ENCODE data around the gene SAPCD1.

Gene SAPCD1

DNA sequence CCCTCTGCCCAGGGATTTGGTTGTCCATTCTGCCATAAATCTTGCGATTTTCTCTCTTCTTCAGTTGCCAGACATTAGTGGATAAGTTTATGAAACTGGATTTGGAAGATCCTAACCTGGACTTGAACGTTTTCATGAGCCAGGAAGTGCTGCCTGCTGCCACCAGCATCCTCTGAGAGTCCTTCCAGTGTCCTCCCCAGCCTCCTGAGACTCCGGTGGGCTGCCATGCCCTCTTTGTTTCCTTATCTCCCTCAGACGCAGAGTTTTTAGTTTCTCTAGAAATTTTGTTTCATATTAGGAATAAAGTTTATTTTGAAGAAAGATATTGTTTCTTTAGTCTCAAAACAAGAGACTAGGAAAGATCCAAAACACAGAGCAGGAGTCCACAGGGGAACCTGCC lies at the start of gene SAPCD1:
Gene SAPCD1 (plus strand): TSS at position 301 of the 400 bp plus-strand sequence. CDS start 399 bp downstream, outside the sequence.
- TF ChIP-seq, protein P1, sequence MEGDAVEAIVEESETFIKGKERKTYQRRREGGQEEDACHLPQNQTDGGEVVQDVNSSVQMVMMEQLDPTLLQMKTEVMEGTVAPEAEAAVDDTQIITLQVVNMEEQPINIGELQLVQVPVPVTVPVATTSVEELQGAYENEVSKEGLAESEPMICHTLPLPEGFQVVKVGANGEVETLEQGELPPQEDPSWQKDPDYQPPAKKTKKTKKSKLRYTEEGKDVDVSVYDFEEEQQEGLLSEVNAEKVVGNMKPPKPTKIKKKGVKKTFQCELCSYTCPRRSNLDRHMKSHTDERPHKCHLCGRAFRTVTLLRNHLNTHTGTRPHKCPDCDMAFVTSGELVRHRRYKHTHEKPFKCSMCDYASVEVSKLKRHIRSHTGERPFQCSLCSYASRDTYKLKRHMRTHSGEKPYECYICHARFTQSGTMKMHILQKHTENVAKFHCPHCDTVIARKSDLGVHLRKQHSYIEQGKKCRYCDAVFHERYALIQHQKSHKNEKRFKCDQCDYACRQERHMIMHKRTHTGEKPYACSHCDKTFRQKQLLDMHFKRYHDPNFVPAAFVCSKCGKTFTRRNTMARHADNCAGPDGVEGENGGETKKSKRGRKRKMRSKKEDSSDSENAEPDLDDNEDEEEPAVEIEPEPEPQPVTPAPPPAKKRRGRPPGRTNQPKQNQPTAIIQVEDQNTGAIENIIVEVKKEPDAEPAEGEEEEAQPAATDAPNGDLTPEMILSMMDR (IDR thresholded peaks at IDR 0.05; ENCODE audit: low read depth, low read length), result no peak
- H3K4me3 ChIP-seq (ENCODE audit: low read depth, low read length), result no peak within 1 kb of the TSS

DNA sequence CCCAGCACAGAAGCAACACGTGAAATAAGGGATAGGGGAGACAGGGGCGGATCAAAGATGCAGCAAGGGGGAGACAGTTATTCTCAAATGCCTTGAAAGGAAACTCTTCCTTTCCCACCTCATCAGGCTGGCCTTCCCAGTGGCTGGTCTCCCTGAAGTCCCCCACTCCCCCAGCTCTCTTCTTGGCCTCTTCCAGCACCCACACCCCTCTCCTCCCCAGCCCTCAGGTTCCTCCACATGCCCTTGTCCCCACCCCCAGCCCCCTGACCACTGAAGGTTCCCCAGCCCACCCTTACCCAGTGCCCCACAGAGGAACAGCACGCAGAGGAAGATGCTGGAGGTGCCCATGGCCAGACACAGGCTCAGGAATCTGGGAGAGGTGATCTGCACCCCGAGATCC lies 49.0 kb upstream of the SAPCD1 start:
- no peak overlapping the region for H3K4me3 ChIP-seq (ENCODE audit: low read depth, low read length)
- TF ChIP-seq, protein P1 (IDR thresholded peaks at IDR 0.05; ENCODE audit: low read depth, low read length), result no peak

DNA sequence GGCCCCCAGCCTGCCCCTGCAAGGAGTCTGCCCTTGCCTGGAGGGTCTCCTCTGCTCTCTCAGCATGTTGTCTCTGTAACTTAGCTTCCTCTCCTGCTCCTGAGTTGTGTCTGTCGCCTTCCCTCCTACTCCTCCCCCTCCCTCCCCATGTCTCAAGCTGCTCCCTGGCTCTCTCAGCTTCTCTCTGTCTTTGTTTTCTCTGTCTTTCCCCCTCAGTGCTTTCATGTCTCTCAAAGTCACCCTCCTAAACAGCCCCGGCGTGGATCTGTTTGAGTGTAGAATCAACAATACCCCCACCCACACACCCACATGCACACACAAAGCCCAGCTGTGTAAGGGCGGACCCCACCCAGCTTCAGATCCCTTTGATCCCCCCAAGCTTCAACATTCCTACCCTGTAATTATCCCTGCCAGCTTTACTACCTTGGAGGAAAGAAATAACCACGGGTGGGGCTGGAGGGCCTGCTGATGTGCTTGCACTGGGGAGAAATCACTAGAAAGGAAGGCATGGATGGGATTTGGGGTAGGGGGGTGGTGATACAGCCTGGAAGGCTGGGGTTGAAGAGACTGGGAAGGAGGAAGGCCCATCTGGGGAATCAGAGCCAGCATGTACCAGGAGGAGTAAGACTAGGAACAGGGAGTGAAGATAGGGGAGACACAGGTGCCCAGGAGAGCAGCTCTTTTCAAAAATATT lies 48.3 kb upstream of the SAPCD1 start:
- H3K4me3 ChIP-seq (ENCODE audit: low read depth, low read length), result no peak overlapping the region
- TF ChIP-seq, protein P1 (IDR thresholded peaks at IDR 0.05; ENCODE audit: low read depth, low read length), result no peak

DNA sequence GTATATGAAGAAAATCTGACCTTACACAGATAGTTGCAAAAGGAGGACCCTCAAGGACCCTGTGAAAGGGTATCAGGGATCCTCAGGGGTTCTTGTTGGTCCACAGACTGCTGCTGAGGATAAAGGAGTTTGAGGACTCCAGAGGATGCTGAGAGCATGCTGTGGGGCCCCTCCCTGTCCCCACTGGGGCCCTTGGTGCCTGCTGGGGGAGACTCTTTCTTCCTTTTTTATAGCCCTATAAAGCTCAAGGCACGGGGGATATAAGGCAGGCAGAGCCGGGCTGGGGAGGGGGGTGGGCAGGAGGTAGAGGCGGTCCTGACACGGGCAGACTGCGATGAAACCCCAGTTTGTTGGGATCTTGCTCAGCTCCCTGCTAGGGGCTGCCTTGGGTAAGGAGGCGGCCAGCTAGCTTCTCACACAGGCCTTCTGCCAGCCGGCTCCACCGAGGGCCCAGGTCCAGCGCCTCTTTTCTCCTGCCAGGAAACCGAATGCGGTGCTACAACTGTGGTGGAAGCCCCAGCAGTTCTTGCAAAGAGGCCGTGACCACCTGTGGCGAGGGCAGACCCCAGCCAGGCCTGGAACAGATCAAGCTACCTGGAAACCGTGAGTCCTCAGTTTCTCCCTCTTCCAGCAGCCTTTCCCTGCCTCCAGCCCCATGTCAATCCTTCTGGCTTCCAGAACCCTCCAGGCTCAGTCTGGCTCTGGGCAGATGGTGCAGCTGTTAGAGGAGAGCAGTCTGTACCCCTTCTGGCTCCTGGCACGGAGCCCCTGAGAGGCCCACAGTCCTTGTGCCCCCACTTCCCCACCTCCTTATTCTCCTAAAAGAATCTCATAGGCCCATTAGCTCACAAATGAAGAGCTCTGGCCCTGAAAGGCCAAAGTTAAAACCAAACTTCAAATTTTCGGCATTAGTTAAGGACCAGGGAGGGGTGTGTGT lies 47.2 kb upstream of the SAPCD1 start, which contains the start of gene LY6G6D:
Gene LY6G6D (plus strand): TSS at position 327 of the 937 bp plus-strand sequence. CDS start 8 bp downstream, at position 335.
- TF ChIP-seq, protein P1 (IDR thresholded peaks at IDR 0.05; ENCODE audit: low read depth, low read length), result no peak
- H3K4me3 ChIP-seq (ENCODE audit: low read depth, low read length), result no peak within 1 kb of the TSS

DNA sequence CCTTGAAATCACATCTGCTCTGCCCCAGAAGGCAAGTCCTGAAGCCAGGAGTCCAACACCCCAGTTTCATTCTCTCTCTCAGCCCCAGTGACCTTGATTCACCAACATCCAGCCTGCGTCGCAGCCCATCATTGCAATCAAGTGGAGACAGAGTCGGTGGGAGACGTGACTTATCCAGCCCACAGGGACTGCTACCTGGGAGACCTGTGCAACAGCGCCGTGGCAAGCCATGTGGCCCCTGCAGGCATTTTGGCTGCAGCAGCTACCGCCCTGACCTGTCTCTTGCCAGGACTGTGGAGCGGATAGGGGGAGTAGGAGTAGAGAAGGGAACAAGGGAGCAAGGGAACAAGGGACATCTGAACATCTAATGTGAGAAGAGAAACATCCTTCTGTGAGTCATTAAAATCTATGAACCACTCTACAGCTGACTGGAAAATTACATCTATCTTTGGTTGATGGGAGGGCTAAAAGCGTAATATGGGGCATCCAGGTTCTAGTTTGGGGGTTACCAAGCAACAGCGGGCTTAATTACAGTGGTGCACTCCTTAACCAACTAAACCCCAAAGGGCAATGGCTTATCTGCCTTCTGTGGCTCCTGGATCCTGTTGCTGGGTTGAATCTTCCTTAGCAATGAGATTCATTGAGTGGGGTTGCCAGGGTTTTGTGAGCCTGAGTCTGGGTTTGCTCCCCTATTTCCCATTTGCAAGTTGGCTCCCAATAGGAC lies 44.8 kb upstream of the SAPCD1 start:
- no peak overlapping the region for H3K4me3 ChIP-seq (ENCODE audit: low read depth, low read length)
- TF ChIP-seq, protein P1 (IDR thresholded peaks at IDR 0.05; ENCODE audit: low read depth, low read length), result no peak

DNA sequence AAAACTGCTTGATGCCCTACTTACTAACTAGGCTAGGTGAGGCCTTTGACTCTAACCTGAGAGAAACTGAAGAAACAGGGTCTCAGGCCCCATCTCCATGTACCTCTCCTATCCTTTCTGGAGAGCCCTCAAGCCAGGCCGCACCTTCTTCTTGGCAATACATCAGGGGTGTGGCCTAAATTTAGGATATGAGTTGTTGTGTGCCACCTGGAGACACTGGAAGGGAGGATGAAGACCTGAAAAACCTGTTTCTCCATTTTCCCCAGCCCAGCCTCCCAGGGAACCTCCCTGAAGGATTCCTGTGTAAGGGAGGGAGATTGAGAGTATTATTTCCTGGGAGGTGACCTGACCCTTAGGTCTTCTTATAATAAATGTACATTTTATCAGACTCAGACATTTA lies 44.2 kb upstream of the SAPCD1 start:
- H3K4me3 ChIP-seq (ENCODE audit: low read depth, low read length), result no peak overlapping the region
- TF ChIP-seq, protein P1 (IDR thresholded peaks at IDR 0.05; ENCODE audit: low read depth, low read length), result no peak
